ENCODE data around the gene RGL1. TPM values are rescaled to one million over a fixed set of nuclear protein-coding genes. Genes with fewer than 3 reads are reported as not detected.

The RGL1 gene
- total RNA-seq, 1 experiment from 2014 or later: 28.2 TPM

DNA sequence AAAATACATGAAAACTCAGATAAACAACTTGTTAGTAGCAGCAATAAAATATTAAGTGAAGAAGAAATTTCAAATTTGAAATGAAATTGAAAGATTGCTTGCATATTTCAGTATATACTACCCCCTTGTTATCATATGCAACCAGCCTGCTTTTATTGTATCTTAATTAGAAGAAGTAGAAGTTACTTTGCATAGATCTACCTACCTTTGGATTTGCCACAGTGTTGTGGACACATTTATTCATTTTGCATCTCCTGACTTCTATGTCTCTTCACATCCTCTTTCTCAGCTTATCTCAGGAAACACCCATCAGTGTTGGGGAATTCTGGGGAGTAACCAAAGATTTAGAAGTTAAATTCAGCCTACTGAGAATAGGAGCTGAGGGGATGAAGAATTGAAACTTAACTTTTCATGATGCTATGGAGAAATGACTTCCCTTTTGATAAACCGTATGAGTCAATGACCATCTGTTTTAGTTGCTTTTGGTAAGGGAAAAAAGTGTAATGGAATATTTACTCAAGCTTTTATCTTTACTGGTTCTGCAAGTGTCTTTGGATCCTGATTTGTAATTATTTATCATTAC, 96.9 kb downstream of the RGL1 start:
- Histone ChIP-seq H3K4me1 (replicated peaks) (no peaks in the 10 kb centered on the region), H3K27me3 (replicated peaks) (no peaks in the 10 kb centered on the region), H3K36me3 (peaks cover 45% of the 10 kb centered on the region), H3K4me3 (no peak overlapping the region), H3K27ac (no peak overlapping the region), H3K9me3 (replicated peaks) (no peaks in the 10 kb centered on the region)
- no peak for DNase-seq (ENCODE audit: low read depth in 1 of 2, low spot score in 2 of 2)

DNA sequence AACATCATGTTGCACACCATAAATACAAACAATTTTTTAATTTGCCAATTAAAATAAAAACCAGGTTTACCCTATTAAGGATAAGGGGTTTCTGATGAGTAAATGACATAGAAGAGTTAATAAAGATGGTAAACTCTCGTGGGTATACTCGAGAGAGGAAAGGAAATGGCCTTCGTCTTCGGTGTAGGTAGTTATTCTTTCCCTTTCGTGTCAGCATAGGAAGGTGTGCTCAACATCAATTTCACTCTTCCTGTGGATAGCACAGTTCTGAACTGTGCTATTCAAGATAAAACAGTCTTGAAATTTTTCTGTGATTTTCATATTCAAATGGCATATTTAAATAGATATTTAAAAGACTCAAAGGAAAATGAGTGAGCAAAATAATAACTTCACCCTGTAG, 98.2 kb downstream of the RGL1 start:
- Histone ChIP-seq H3K4me1 (replicated peaks) (no peaks in the 10 kb centered on the region), H3K27ac (no peak overlapping the region), H3K4me3 (no peak overlapping the region), H3K36me3 (peaks cover 52% of the 10 kb centered on the region), H3K27me3 (replicated peaks) (no peaks in the 10 kb centered on the region), H3K9me3 (replicated peaks) (no peaks in the 10 kb centered on the region)
- no peak for DNase-seq (ENCODE audit: low read depth in 1 of 2, low spot score in 2 of 2)

DNA sequence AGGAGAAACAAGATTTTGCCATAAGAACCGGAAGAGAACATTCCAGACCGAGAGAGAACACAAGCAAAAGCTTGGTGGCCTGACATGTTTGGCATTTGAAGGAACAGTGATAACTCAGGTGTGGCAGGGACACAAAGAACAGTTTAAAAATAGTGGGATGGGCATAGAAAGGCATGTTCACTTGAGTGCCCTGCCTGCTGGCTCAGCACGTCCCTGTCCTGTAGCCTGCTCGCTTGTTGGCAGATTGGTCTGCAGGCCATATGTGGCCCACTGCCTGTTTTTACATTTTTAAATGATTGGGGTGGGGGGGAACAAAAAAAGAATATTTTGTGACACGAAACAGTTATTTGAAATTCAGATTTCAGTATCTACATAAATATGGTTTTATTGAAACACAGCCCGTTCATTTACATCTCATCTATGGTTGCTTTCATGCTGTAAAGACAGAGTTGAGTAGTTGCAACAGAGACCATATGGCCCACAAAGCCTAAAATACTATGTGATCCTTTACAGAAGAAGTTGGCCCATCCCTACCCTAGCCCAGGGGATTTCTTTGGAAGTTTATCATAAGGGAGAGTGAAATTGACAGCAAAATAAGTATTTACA, 100.7 kb downstream of the RGL1 start:
- Histone ChIP-seq H3K4me1 (replicated peaks) (no peaks in the 10 kb centered on the region), H3K4me3 (no peak overlapping the region), H3K9me3 (replicated peaks) (no peaks in the 10 kb centered on the region), H3K36me3 (peaks cover 55% of the 10 kb centered on the region), H3K27ac (no peak overlapping the region), H3K27me3 (replicated peaks) (no peaks in the 10 kb centered on the region)
- DNase-seq (ENCODE audit: low read depth in 1 of 2, low spot score in 2 of 2): no peak

DNA sequence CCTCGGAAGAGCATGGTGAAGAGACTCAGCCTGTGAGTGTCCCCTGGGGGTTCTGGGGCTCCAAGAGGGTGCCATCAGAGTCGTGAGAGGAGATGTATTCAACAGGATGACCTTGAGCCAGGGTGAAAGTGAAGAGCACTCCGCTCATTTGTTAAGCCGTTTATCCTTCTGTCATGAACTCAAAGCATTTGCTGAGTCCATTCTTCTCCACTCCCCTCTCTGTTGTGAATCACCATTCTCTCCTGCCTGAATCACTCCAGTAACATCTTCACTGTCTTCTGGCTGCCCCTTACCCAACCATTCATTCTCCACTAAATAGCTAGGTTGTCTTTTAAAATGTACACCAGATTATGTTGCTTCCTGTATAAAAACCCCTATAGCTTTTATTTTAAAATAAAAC, 102.2 kb downstream of the RGL1 start:
- H3K36me3 ChIP-seq: peaks cover 57% of the 10 kb centered on the region
- H3K9me3 ChIP-seq (replicated peaks): no peaks in the 10 kb centered on the region
- no peak overlapping the region for H3K27ac ChIP-seq
- H3K4me1 ChIP-seq (replicated peaks): no peaks in the 10 kb centered on the region
- no peak for DNase-seq (ENCODE audit: low read depth in 1 of 2, low spot score in 2 of 2)
- no peak overlapping the region for H3K4me3 ChIP-seq
- H3K27me3 ChIP-seq (replicated peaks): no peaks in the 10 kb centered on the region

DNA sequence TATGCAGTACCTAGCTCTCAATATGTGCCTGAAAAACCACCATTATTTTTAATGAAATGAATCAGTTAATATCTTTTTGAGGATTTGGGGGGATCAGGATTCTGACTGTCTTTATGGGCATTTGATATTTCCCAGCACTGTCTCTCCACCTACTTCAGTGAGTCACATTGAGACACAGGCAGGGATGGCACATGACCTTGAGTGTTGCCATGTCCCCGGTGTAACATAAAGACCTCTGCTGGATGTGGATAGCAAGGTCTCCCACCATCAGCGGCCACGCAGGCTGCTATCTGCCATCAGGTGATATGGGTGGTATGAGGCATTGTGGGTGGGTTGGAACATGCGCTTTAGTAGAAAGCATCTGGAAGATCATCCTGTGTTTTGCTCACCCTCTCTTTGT, 103.2 kb downstream of the RGL1 start:
- no peak for DNase-seq (ENCODE audit: low read depth in 1 of 2, low spot score in 2 of 2)
- Histone ChIP-seq H3K4me1 (replicated peaks) (no peaks in the 10 kb centered on the region), H3K4me3 (no peak overlapping the region), H3K9me3 (replicated peaks) (no peaks in the 10 kb centered on the region), H3K27ac (no peak overlapping the region), H3K27me3 (replicated peaks) (no peaks in the 10 kb centered on the region), H3K36me3 (peaks cover 60% of the 10 kb centered on the region)

DNA sequence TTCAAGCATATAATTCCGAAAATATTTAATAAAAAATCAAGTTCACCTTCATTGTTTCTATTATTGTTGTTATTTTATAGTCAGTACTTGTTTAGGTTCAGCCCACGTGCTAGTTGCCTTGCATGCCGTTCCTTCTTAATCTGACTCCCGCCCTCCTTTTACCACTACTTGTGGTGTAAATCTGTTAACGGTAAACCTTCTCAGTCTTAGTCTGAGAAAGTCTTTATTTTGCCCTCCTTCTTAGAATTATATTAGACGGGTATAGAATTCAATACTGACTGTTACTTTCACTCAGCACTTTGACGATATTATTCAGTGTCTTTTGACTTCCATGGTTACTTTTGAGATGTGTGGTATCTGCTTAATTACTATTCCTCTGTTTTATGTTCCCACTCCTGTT, 104.8 kb downstream of the RGL1 start:
- no peaks in the 10 kb centered on the region for H3K4me1 ChIP-seq (replicated peaks)
- H3K4me3 ChIP-seq: no peak overlapping the region
- no peaks in the 10 kb centered on the region for H3K27me3 ChIP-seq (replicated peaks)
- no peak for DNase-seq (ENCODE audit: low read depth in 1 of 2, low spot score in 2 of 2)
- H3K9me3 ChIP-seq (replicated peaks): no peaks in the 10 kb centered on the region
- H3K36me3 ChIP-seq: peaks cover 71% of the 10 kb centered on the region
- H3K27ac ChIP-seq: no peak overlapping the region

DNA sequence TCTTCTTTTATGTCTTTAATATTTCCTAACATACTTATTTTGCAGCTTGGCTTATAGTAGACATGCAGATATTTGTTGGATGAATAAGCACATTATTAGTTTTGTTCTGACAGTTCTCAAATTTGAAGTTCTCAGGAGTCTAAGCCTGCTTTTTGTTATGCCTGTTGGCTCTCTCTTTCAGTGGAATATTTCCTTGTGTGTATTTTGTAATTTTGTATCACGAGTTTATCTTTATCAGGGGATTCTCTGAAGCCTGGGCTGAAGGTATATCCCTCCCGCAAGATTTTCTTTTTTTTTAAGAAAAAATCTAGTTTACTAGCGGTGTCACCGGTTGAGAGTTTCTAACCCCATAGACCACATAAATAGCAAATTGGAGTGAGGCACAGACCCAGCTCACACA, 105.9 kb downstream of the RGL1 start:
- no peak overlapping the region for H3K4me3 ChIP-seq
- no peak overlapping the region for H3K27ac ChIP-seq
- H3K4me1 ChIP-seq (replicated peaks): peaks cover 6% of the 10 kb centered on the region
- H3K36me3 ChIP-seq: peaks cover 64% of the 10 kb centered on the region
- DNase-seq (ENCODE audit: low read depth in 1 of 2, low spot score in 2 of 2): no peak
- H3K27me3 ChIP-seq (replicated peaks): no peaks in the 10 kb centered on the region
- no peaks in the 10 kb centered on the region for H3K9me3 ChIP-seq (replicated peaks)

DNA sequence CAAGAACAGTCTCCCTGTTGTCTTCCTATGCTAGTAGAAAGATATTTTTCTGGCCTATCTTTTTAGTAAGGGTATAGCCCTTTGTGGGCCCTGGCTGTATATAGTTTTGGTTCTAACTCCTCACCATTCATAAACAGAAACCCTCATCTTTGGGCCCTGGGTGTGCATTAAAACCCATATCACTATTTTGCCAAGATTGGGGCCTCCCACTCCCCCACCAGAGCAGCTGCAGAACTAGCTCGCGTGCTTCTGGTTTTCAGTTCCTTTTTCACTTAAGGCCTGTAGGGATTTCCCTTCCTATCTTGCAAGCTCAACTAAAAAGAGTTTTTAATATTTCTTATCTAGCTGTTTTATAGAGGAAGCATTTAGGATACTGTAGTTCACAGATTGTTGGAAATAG, 106.4 kb downstream of the RGL1 start:
- Histone ChIP-seq H3K4me3 (no peak overlapping the region), H3K27me3 (replicated peaks) (no peaks in the 10 kb centered on the region), H3K27ac (no peak overlapping the region), H3K4me1 (replicated peaks) (peaks cover 11% of the 10 kb centered on the region), H3K9me3 (replicated peaks) (no peaks in the 10 kb centered on the region), H3K36me3 (peaks cover 62% of the 10 kb centered on the region)
- no peak for DNase-seq (ENCODE audit: low read depth in 1 of 2, low spot score in 2 of 2)

DNA sequence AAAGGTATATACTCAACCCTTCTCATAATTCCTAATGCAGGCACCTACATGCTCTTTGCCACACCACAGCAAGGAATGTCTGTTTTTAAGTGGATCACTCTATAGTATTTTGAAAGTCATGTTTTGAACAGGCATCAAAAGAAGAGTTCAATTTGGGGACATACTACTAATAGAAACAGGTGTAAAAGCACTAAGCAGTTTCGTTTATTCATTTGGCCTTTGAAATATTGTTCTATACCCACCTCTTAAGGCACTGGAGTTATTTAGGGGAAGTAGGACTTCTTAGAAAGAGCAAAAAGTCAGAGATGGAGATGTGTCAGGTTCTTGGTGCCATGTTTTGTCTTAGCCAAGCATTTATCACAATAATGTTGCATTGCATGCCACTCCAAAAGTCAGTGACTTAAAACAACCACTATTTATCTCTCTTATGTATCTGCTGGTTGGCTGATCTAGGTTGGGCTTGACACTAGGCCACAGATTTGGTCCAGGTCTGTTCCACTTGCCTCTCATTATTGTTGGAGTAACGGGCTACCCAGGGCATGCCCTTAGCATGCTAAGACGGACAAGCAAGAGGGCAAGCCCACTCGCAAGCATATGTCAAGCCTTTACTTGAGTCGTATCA, 107.5 kb downstream of the RGL1 start:
- no peaks in the 10 kb centered on the region for H3K9me3 ChIP-seq (replicated peaks)
- H3K27ac ChIP-seq: no peak overlapping the region
- DNase-seq (ENCODE audit: low read depth in 1 of 2, low spot score in 2 of 2): no peak
- H3K36me3 ChIP-seq: peaks cover 64% of the 10 kb centered on the region
- no peaks in the 10 kb centered on the region for H3K27me3 ChIP-seq (replicated peaks)
- no peak overlapping the region for H3K4me3 ChIP-seq
- H3K4me1 ChIP-seq (replicated peaks): peaks cover 13% of the 10 kb centered on the region

DNA sequence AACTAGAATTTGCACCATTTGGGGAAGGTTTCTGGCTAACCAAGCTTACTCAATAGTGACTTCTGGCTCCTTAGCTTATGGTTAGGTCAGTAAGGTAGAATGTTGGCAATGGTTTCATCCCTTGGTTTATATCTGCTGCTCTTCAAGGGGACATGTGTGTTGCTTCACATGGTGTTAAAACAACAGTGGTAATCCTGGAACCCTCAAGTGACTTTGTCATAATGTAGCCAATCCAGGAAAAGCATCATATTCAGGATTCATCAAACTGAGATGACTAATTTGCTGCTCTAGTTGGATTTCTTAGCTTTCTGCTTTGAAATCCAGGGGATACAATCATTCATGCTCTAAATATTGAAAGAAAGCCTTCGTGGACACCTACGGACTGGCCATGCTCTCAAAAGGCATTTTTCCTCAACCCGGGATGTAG, 108.7 kb downstream of the RGL1 start:
- H3K36me3 ChIP-seq: peaks cover 67% of the 10 kb centered on the region
- H3K9me3 ChIP-seq (replicated peaks): no peaks in the 10 kb centered on the region
- H3K27me3 ChIP-seq (replicated peaks): no peaks in the 10 kb centered on the region
- no peak for DNase-seq (ENCODE audit: low read depth in 1 of 2, low spot score in 2 of 2)
- H3K27ac ChIP-seq: no peak overlapping the region
- peaks cover 13% of the 10 kb centered on the region for H3K4me1 ChIP-seq (replicated peaks)
- H3K4me3 ChIP-seq: no peak overlapping the region

DNA sequence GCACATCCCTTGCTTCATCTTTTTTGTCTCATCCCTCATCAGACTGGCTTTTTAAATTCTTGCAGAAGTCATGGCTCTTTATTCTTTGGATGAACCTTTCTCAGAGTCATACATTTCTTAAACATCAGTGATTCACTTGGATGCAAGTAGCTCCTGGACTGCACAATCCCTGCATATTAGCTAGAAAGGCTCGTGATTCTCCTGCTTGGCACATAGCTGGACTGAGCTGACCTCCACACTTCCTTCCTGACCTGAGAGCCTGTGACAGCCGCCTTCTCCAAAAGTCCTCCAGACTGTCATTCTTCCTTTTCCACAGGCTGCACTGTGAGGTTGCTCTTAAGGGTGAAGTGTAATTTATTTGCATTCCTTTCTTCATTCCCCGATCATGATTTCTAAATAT, 109.4 kb downstream of the RGL1 start:
- H3K27me3 ChIP-seq (replicated peaks): no peaks in the 10 kb centered on the region
- no peaks in the 10 kb centered on the region for H3K9me3 ChIP-seq (replicated peaks)

DNA sequence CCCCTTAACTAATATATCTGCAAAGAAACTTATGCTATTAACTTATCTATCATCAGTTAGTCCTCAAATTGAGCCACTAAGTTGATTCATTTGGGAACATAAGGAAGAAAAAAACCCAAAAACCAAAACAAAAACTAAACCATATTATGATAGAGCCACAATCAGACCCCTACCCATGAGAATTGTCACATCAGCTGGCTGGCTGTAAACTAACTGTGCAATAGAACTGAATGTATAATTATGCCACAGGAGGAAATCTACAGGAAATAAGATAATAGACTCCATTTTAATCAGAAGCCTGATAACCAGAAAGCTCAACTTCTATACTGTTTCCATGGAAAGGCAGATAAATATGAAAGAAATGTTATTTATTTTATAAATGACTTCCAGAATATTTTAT, 110.0 kb downstream of the RGL1 start:
- Histone ChIP-seq H3K4me1 (replicated peaks) (peaks cover 13% of the 10 kb centered on the region), H3K36me3 (peaks cover 54% of the 10 kb centered on the region), H3K27me3 (replicated peaks) (no peaks in the 10 kb centered on the region), H3K27ac (no peak overlapping the region), H3K9me3 (replicated peaks) (no peaks in the 10 kb centered on the region), H3K4me3 (no peak overlapping the region)
- no peak for DNase-seq (ENCODE audit: low read depth in 1 of 2, low spot score in 2 of 2)

More for the DNA sequence above, 109.4 kb downstream of the RGL1 start:
- H3K4me1 ChIP-seq (replicated peaks): peaks cover 13% of the 10 kb centered on the region
- no peak overlapping the region for H3K27ac ChIP-seq
- H3K4me3 ChIP-seq: no peak overlapping the region
- no peak for DNase-seq (ENCODE audit: low read depth in 1 of 2, low spot score in 2 of 2)
- H3K36me3 ChIP-seq: peaks cover 60% of the 10 kb centered on the region

DNA sequence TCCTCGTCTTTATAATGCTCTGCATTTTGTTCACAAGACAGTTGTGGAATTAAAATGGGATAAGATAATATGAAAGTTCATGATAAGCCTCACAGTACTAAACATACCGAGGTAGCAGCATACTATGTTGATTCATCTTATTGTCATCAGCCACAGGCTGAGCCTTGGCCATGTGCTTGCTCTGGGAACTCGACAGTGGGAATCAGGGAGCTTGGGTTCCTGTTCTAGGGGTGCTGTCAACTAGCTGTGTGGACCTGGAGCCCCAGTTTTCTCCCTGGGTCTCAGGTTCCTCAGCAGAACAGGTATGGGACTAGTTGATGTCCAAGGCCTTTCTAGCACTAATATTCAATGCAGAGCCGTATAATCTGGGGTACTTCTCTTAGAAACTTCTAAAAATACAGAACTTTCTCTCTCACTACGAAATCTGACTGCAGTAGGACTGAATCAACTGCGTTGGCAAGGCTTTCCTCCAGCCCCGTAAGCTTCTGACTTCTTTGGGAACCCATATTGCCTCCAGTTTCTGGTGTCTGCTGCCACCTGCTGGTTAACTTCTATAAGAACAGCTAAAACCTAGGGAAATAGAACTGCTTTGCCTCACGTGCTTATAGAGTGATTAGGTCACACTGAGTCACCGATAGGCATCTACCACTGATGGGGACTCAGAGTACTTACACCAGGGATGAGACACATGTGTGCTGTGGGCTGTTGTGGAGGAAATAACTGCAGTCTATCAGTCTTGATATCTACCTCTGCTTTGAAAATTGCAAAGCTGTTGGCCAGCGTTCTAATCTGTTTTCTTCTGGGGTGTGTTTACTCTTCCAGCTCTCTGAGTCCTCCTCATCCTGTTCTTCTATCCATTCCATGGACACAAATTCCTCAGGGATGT, 110.9 kb downstream of the RGL1 start:
- peak overlapping the region; percentile 53 for H3K27ac ChIP-seq
- DNase-seq (ENCODE audit: low read depth in 1 of 2, low spot score in 2 of 2): peak; percentile 86 to 91
- no peaks in the 10 kb centered on the region for H3K9me3 ChIP-seq (replicated peaks)
- peaks cover 47% of the 10 kb centered on the region for H3K36me3 ChIP-seq
- no peak overlapping the region for H3K4me3 ChIP-seq
- peaks cover 13% of the 10 kb centered on the region for H3K4me1 ChIP-seq (replicated peaks)
- H3K27me3 ChIP-seq (replicated peaks): no peaks in the 10 kb centered on the region

DNA sequence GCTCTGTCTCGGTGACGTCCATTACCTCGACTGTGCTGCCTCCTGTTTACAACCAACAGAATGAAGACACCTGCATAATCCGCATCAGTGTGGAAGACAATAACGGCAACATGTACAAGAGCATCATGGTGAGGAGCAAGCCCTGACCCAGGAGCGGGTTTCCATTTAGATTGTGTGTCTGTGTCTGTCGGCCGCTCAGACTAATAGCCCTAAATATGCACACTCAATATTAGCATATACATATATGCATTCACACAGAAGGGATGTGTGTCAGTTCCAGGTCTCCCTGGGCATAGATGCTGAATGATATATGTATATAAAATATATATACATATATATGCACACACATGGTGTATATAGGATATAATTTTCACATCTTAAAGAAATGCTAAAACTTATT, 111.7 kb downstream of the RGL1 start:
- Histone ChIP-seq H3K4me1 (replicated peaks) (peaks cover 13% of the 10 kb centered on the region), H3K9me3 (replicated peaks) (no peaks in the 10 kb centered on the region), H3K4me3 (no peak overlapping the region), H3K27me3 (replicated peaks) (no peaks in the 10 kb centered on the region), H3K27ac (no peak overlapping the region), H3K36me3 (peaks cover 47% of the 10 kb centered on the region)
- DNase-seq (ENCODE audit: low read depth in 1 of 2, low spot score in 2 of 2): no peak

All from SJSA1 (cell line).